DMS53 treated with DMSO at 0.1 percent for 48 hours (cell line): ENCODE measurements around the gene FBXL3.
"Not testable (repeated sequence)": the region's sequence is repeated elsewhere in the genome, so short reads cannot be mapped to it uniquely, and the experiment has no call there.

ENCODE experiments used
- DNase-seq: peaks from one replicate; lab custom pipeline; 2025; ENCODE audit not compliant: unreplicated experiment; lab: John Stamatoyannopoulos, UW

Gene FBXL3

GRCh38 chr13:76991432-76991795, 35.5 kb downstream of the FBXL3 start:
- DNase-seq, result no peak

- DNase-seq, result no peak
Observed at GRCh38 chr13:76983676-76984075, 43.3 kb downstream of the FBXL3 start.

GRCh38 chr13:76982061-76982460, 44.9 kb downstream of the FBXL3 start:
- DNase-seq, result no peak

GRCh38 chr13:76980075-76980718, 46.8 kb downstream of the FBXL3 start:
- no peak for DNase-seq

GRCh38 chr13:76976929-76977328, 50.0 kb downstream of the FBXL3 start:
- DNase-seq, result no peak

- no peak for DNase-seq
Observed at GRCh38 chr13:76976490-76976889, 50.5 kb downstream of the FBXL3 start.

- DNase-seq, result no peak
Observed at GRCh38 chr13:76975863-76976262, 51.1 kb downstream of the FBXL3 start.

GRCh38 chr13:76974618-76974975, 52.4 kb downstream of the FBXL3 start:
- DNase-seq, result no peak

GRCh38 chr13:76973920-76974617, 52.9 kb downstream of the FBXL3 start:
- DNase-seq, result no peak

- no peak for DNase-seq
Observed at GRCh38 chr13:76971851-76972829, 54.8 kb downstream of the FBXL3 start.

GRCh38 chr13:76971215-76971614, 55.7 kb downstream of the FBXL3 start:
- no peak for DNase-seq

- DNase-seq, result no peak
Observed at GRCh38 chr13:76969488-76970365, 57.2 kb downstream of the FBXL3 start.

GRCh38 chr13:76968041-76968440, 58.9 kb downstream of the FBXL3 start:
- DNase-seq, result no peak

GRCh38 chr13:76967031-76967430, 59.9 kb downstream of the FBXL3 start:
- no peak for DNase-seq

GRCh38 chr13:76965759-76966421, 61.1 kb downstream of the FBXL3 start:
- no peak for DNase-seq

- DNase-seq, result not testable (repeated sequence)
Observed at GRCh38 chr13:76959734-76960133, 67.2 kb downstream of the FBXL3 start.

- DNase-seq, result no peak
Observed at GRCh38 chr13:76958841-76959432, 68.0 kb downstream of the FBXL3 start.

- DNase-seq, result no peak
Observed at GRCh38 chr13:76955661-76956060, 71.3 kb downstream of the FBXL3 start.
